Activated CD4-positive, alpha-beta memory T cell treated with anti-CD3 and anti-CD28 coated beads for 36 hours (primary cell): ENCODE data around the gene GLRB. TPM values are rescaled to one million over a fixed set of nuclear protein-coding genes. Genes with fewer than 3 reads are reported as not detected.
"Not testable (repeated sequence)": the region's sequence is repeated elsewhere in the genome, so short reads cannot be mapped to it uniquely, and the experiment has no call there.

Experiments
- CTCF ChIA-PET: fragments of 350-600 bp; sonication (Branson Sonifier 250); formaldehyde crosslinking; loops from one replicate; lab custom pipeline; 2021; ENCODE audit warnings: antibody characterized with exemption, inconsistent platforms; lab: Charles Lee
- POLR2A ChIA-PET: fragments of 350-600 bp; sonication (Branson Sonifier 250); formaldehyde crosslinking; loops from one replicate; lab custom pipeline; 2021; ENCODE audit warnings: antibody characterized with exemption; lab: Charles Lee
- DNase-seq: peaks from one replicate; pipeline ENCODE4 v3.0.0-alpha.2; 2020
- H3K27ac Mint-ChIP-seq: one replicate; pipeline ENCODE4 v1.8.0; 2021; ENCODE audit warnings: mixed read lengths
- H3K27me3 Mint-ChIP-seq: one replicate; pipeline ENCODE4 v1.8.0; 2021; ENCODE audit warnings: mixed read lengths
- H3K36me3 Mint-ChIP-seq: one replicate; pipeline ENCODE4 v1.8.0; 2021; ENCODE audit warnings: mixed read lengths
- H3K4me1 Mint-ChIP-seq: one replicate; pipeline ENCODE4 v1.8.0; 2021; ENCODE audit warnings: low read depth, mixed read lengths
- H3K4me3 Mint-ChIP-seq: one replicate; pipeline ENCODE4 v1.8.0; 2021; ENCODE audit warnings: mild to moderate bottlenecking, mixed read lengths
- H3K9me3 Mint-ChIP-seq: one replicate; pipeline ENCODE4 v1.8.0; 2021; ENCODE audit warnings: mixed read lengths
- intact Hi-C: fragments of 100-400 bp; cut with micrococcal nuclease; formaldehyde crosslinking; loops from one replicate; pipeline ENCODE4 v1.15.1; 2023
- total RNA-seq, 2 experiments: library from RNA; stranded (reverse); gene quantifications; one replicate each; pipeline ENCODE4 v1.2.3, GENCODE V29; 2021

GLRB gene
- total RNA-seq, 2 experiments from 2014 or later, result not detected

DNA sequence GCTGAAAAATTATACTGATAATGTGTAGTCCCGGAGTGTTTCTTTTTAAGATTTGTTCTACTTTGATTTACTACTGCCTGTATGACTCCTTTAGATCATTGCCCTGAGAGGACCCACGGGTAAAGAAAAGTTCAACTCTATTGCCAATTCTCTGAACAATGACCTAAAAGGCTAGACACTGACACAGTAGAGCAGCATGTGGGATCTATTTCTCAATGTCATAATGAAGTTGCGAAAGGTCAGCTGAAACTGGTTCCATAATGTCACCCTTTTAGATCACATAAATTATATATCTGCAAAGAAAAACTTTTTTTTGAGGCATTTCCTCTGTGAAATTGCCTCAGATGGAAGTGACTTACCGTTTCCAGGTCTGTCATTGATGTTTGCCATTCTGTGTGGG, 67.4 kb downstream of the GLRB start:
- intact Hi-C loops, result no loop called here
- peaks cover 5% of the 10 kb centered on the region for H3K9me3 Mint-ChIP-seq
- DNase-seq, result no peak
- POLR2A ChIA-PET, result no interaction called here
- no peaks in the 10 kb centered on the region for H3K36me3 Mint-ChIP-seq
- CTCF ChIA-PET, result no interaction called here
- no peaks in the 10 kb centered on the region for H3K27me3 Mint-ChIP-seq
- no peak overlapping the region for H3K4me3 Mint-ChIP-seq
- H3K4me1 Mint-ChIP-seq, result no peaks in the 10 kb centered on the region
- no peak overlapping the region for H3K27ac Mint-ChIP-seq

DNA sequence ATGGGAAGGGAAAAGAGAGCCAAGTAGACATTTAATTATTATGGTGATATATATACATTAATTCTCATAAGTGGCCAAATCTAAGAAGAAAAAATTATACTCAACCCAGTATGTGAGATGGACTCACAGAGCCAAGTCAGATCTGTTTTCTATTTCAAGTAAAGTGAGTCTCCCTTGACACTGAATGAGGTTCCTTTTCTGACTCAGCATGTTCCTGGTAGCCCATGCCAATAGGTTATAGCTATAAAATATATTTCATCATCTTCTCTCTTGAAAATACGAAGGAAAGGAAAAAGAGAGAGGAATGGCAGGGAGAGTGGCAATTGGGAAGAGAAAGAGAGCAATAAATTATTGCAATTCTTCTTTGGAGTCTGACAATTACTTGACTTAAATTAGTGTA, 75.8 kb downstream of the GLRB start:
- H3K9me3 Mint-ChIP-seq, result peaks cover 10% of the 10 kb centered on the region
- no peaks in the 10 kb centered on the region for H3K36me3 Mint-ChIP-seq
- H3K27me3 Mint-ChIP-seq, result no peaks in the 10 kb centered on the region
- DNase-seq, result no peak
- H3K27ac Mint-ChIP-seq, result no peak overlapping the region
- ChIA-PET POLR2A (no interaction called here), CTCF (no interaction called here)
- no peaks in the 10 kb centered on the region for H3K4me1 Mint-ChIP-seq
- intact Hi-C loops, result no loop called here
- H3K4me3 Mint-ChIP-seq, result no peak overlapping the region

DNA sequence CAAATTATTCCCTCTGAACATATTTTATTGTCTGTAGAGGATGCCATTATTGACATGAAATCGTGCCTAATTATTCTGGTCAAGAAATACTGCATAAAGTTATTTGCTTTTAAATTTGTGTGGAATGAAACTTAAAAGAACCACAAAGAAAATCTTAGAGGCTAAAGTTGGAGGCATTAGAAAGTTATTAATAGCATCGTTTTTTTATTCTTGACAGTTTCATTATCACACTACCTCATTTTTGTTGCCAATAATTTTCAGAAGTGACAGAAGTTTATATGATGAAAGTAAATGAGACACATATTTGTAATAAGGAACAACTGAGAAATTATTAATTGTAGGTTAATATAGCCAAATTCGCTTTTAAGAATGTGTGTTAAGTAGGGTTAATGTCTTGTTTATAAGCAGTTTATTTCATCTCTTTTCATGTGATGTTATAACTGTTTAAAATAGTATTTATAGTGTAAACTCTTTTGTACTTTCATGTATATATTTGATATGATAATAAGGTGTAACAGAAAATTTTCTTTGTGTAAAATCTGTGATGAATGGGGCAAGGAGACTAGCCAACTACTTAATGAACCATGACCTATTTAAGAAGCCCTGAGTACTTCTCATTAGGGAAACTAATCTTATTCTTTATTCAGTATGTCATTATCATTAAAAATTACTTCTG, 90.1 kb downstream of the GLRB start:
- CTCF ChIA-PET, result no interaction called here
- intact Hi-C loops, result no loop called here
- H3K9me3 Mint-ChIP-seq, result peaks cover 9% of the 10 kb centered on the region

DNA sequence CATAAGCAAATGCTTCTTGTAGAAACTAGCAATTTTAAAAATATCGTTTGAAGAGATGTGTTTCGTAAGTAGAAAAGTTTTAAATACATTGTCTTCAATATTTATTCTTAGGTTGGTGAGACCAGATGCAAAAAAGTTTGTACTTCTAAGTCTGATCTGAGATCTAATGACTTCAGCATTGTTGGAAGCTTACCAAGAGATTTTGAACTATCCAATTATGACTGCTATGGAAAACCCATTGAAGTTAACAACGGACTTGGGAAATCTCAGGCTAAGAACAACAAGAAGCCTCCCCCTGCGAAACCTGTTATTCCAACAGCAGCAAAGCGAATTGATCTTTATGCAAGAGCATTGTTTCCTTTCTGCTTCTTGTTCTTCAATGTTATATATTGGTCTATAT, 94.4 kb downstream of the GLRB start:
- Mint-ChIP-seq H3K4me1 (no peaks in the 10 kb centered on the region), H3K36me3 (no peaks in the 10 kb centered on the region), H3K4me3 (no peak overlapping the region), H3K27me3 (no peaks in the 10 kb centered on the region), H3K27ac (no peak overlapping the region), H3K9me3 (no peaks in the 10 kb centered on the region)
- ChIA-PET POLR2A (no interaction called here), CTCF (no interaction called here)
- intact Hi-C loops, result no loop called here
- no peak for DNase-seq

More for the DNA sequence above, 90.1 kb downstream of the GLRB start:
- H3K4me3 Mint-ChIP-seq, result no peak overlapping the region
- no peaks in the 10 kb centered on the region for H3K36me3 Mint-ChIP-seq
- H3K4me1 Mint-ChIP-seq, result no peaks in the 10 kb centered on the region
- H3K27me3 Mint-ChIP-seq, result no peaks in the 10 kb centered on the region
- no peak overlapping the region for H3K27ac Mint-ChIP-seq
- POLR2A ChIA-PET, result no interaction called here
- DNase-seq, result no peak

DNA sequence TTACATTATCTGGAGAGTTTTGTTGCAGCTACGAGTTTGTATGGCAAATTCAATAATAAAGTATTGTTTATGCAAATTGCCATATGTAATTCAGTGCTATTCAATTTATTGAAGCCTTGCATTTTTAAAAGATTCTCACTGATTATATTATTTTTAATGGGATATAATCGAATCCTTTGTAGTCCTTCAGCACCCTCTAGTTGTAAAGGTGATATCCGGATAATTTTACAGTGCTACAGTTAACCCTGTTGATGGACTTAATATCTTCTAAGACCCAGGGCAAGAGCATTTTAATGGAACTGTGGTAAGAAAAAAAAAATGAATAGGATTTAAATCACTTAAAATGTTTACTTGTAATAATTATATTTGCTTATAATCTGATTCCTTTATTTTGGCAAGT, 96.1 kb downstream of the GLRB start:
- Mint-ChIP-seq H3K9me3 (no peaks in the 10 kb centered on the region), H3K4me3 (no peak overlapping the region), H3K36me3 (no peaks in the 10 kb centered on the region), H3K4me1 (no peaks in the 10 kb centered on the region), H3K27ac (no peak overlapping the region), H3K27me3 (no peaks in the 10 kb centered on the region)
- intact Hi-C loops, result no loop called here
- no peak for DNase-seq
- POLR2A ChIA-PET, result no interaction called here
- CTCF ChIA-PET, result no interaction called here

DNA sequence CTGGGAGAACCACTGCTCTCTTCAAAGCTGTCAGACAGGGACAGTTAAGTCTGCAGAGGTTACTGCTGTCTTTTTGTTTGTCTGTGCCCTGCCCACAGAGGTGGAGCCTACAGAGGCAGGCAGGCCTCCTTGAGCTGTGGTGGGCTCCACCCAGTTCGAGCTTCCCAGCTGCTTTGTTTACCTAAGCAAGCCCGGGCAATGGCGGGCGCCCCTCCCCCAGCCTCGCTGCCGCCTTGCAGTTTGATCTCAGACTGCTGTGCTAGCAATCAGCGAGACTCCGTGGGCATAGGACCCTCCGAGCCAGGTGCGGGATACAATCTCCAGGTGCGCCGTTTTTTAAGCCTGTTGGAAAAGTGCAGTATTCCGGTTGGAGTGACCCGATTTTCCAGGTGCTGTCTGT, 104.3 kb downstream of the GLRB start:
- H3K4me3 Mint-ChIP-seq, DNase-seq, H3K27me3 Mint-ChIP-seq, CTCF ChIA-PET, H3K4me1 Mint-ChIP-seq, H3K9me3 Mint-ChIP-seq, intact Hi-C loops, H3K36me3 Mint-ChIP-seq, POLR2A ChIA-PET, H3K27ac Mint-ChIP-seq: not testable (repeated sequence)

DNA sequence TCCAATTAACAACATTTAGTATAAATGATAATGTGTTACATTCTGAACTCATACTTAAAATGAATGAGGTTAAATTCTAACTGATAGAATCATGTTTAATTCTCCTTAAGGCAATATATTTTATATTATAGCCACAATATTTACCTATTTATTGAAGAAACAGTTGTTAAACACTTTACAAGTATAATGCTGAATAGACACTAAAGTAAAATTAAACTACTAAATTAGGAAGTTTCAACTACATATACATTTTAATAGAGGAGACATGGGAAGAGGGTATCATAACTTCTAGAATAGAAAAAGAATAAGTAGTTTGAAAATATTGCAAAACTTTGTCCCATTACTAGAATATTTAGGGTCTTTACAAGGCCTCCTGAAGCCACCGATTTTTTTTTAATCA, 108.3 kb downstream of the GLRB start:
- no peaks in the 10 kb centered on the region for H3K4me1 Mint-ChIP-seq
- POLR2A ChIA-PET, result no interaction called here
- intact Hi-C loops, result no loop called here
- H3K27ac Mint-ChIP-seq, result no peak overlapping the region
- no peaks in the 10 kb centered on the region for H3K36me3 Mint-ChIP-seq
- no peaks in the 10 kb centered on the region for H3K27me3 Mint-ChIP-seq
- peaks cover 7% of the 10 kb centered on the region for H3K9me3 Mint-ChIP-seq
- no peak for DNase-seq
- CTCF ChIA-PET, result no interaction called here
- no peak overlapping the region for H3K4me3 Mint-ChIP-seq

DNA sequence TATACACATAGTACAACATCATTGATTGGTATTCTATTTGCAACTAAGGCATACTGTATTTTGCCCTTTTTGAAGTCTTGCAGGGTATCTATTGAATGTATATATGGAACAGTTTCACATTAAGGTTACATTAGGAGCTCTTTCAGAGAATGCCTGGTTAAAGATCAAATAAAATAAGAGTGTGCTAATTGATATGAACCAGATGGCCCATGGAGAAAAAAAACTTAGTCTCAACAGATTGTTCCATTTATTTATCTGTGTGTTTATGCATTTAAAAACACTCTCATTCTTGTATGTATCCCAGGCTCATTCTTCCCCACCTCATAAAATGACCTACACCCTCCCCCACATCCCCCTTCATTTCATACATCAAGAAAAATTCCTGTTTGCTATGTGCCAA, 109.4 kb downstream of the GLRB start:
- no peaks in the 10 kb centered on the region for H3K27me3 Mint-ChIP-seq
- no peaks in the 10 kb centered on the region for H3K36me3 Mint-ChIP-seq
- peaks cover 16% of the 10 kb centered on the region for H3K9me3 Mint-ChIP-seq
- no peaks in the 10 kb centered on the region for H3K4me1 Mint-ChIP-seq
- intact Hi-C loops, result no loop called here
- no peak overlapping the region for H3K27ac Mint-ChIP-seq
- CTCF ChIA-PET, result no interaction called here
- no peak for DNase-seq
- no peak overlapping the region for H3K4me3 Mint-ChIP-seq
- POLR2A ChIA-PET, result no interaction called here

DNA sequence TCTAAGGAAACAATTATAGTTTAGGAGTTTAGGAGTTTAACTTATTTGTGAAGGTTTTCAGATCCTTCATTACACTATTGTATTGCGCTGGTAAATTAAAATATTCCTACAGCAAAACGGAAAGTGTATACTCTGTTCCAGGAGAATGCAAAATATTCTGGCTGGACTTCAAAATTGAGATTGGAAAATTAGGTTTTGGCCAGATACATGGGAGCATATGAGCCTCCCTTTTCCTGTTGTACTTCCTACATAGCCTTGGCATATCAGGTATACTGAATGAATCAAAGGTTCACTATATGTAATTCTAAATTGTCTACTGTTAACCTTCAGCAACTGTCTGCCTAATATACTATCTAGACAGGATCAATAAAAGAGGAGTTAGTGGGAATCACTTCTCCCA, 119.4 kb downstream of the GLRB start:
- no peaks in the 10 kb centered on the region for H3K36me3 Mint-ChIP-seq
- H3K4me3 Mint-ChIP-seq, result no peak overlapping the region
- CTCF ChIA-PET, result no interaction called here
- intact Hi-C loops, result no loop called here
- POLR2A ChIA-PET, result no interaction called here
- H3K4me1 Mint-ChIP-seq, result no peaks in the 10 kb centered on the region
- no peak overlapping the region for H3K27ac Mint-ChIP-seq
- DNase-seq, result no peak
- peaks cover 2% of the 10 kb centered on the region for H3K9me3 Mint-ChIP-seq
- no peaks in the 10 kb centered on the region for H3K27me3 Mint-ChIP-seq

DNA sequence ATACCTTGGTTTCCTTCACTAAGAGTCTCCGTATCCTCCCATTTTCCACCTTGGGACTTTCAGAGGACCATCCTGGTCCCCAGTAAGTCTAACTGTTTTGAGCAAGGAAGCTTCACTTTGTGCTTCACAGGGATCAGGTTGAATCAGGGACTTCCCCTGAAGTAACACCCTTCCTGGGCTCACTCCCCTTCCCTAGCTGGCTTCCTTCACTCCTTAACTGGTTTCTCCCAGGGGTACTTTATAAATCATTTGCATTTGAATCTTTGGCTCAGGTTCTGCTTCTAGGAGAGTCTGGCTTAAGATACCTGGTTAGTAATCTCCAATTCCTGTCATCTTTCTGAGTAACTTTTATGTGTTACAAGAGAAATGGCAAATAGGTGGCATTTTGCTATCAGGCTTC, 120.1 kb downstream of the GLRB start:
- intact Hi-C loops, result no loop called here
- POLR2A ChIA-PET, result no interaction called here
- no peak for DNase-seq
- CTCF ChIA-PET, result no interaction called here
- Mint-ChIP-seq H3K4me3 (no peak overlapping the region), H3K4me1 (no peaks in the 10 kb centered on the region), H3K27me3 (no peaks in the 10 kb centered on the region), H3K27ac (no peak overlapping the region), H3K9me3 (peaks cover 2% of the 10 kb centered on the region), H3K36me3 (no peaks in the 10 kb centered on the region)

DNA sequence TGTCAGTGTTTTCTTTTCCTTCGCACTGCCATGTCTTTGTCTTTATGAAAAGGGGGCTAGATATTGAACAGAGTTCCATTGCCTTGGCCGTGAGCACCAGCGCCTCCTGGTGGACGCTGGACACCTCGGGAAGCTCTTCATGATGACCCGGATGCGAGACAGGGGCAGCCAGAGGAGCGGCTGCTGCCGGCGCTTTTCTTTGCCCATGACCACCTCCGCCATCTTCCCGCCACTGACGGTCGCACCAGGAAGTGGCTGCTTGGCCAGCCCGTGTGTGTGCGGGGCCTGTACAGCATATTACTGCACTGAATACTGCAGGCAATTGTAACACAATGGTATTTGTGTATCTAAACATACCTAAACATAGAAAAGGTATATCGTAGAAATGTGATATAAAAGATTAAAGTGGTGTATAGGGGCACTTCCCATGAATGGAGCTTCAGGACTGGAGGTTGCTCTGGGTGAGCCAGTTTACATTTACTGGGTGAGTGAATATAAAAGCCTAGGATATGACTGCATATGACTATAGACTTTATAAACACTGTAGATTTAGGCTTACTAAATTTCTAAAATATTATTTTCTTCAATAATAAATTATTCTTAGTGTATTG, 128.8 kb downstream of the GLRB start:
- ChIA-PET CTCF (no interaction called here), POLR2A (no interaction called here)
- Mint-ChIP-seq H3K9me3 (no peaks in the 10 kb centered on the region), H3K4me1 (no peaks in the 10 kb centered on the region), H3K27me3 (no peaks in the 10 kb centered on the region), H3K4me3 (no peak overlapping the region), H3K36me3 (no peaks in the 10 kb centered on the region), H3K27ac (no peak overlapping the region)
- DNase-seq, result peak; percentile 13
- intact Hi-C loops, result no loop called here

DNA sequence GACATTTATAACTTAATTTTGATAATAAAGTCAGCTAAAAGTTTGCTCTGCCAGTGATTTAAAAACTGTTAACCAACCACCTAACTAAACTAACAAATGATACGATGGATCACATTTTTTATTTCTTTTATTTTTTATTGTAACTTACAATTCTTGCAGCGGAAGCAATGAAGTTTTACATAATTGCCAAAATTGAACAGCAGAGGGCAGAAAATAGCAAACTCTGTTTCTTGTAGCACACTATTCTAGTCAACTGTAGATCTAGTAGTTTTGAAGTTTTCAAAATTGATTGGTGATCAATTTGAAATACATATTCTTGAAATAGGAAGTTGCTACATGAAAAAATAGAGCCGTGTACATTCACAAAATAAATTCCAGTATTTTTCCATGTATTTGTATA, 141.8 kb downstream of the GLRB start:
- peaks cover 1% of the 10 kb centered on the region for H3K4me1 Mint-ChIP-seq
- peaks cover 15% of the 10 kb centered on the region for H3K27me3 Mint-ChIP-seq
- no peak for DNase-seq
- ChIA-PET POLR2A (no interaction called here), CTCF (no interaction called here)
- peaks cover 5% of the 10 kb centered on the region for H3K36me3 Mint-ChIP-seq
- H3K9me3 Mint-ChIP-seq, result peaks cover 9% of the 10 kb centered on the region
- H3K4me3 Mint-ChIP-seq, result no peak overlapping the region
- intact Hi-C loops, result no loop called here
- H3K27ac Mint-ChIP-seq, result no peak overlapping the region

DNA sequence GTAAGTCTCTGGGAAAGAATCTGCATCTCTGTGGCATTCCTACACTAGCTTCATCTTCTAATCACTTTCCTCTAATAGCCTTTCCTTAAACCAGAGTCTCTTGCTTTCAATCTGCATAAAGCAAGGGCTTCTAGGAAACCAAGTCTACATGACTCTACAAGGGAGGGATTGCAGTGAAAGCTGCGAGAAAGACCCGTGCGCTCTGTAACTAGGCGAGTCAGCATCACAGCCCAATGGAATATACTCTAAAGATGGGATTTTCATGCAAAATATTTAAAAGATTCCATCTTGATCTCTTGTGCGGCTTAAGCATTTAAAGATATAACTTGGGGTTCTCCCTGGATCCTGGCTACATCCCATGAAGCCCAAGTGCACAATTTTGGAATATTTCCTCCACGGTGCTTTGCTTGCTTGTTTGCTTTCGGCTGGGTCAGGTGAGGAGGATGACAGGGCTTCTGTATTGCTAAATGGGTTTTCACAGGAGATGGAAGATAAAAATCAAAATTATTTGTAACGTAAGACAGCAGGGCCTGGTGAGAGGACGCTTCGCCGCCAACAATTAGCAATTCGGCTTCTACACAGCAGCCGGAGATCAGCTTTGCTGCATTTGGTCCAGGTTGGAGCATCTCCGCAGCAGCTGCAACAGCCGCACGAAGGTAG, 143.9 kb downstream of the GLRB start:
- intact Hi-C loops, result no loop called here
- peaks cover 1% of the 10 kb centered on the region for H3K4me1 Mint-ChIP-seq
- H3K27me3 Mint-ChIP-seq, result peaks cover 21% of the 10 kb centered on the region
- no peak overlapping the region for H3K27ac Mint-ChIP-seq
- no peak overlapping the region for H3K4me3 Mint-ChIP-seq
- ChIA-PET POLR2A (no interaction called here), CTCF (no interaction called here)
- no peak for DNase-seq
- H3K9me3 Mint-ChIP-seq, result peaks cover 9% of the 10 kb centered on the region
- H3K36me3 Mint-ChIP-seq, result peaks cover 5% of the 10 kb centered on the region
